Left lung (tissue), 10 donors: ENCODE measurements around the gene ARHGEF28. TPM values are rescaled to one million over a fixed set of nuclear protein-coding genes. Genes with fewer than 3 reads are reported as not detected.

ENCODE experiments used
- ATAC-seq: fragments of 200-7000 bp; cut with Tn5 transposase; one replicate; pipeline ENCODE4 v1.9.1; 2020; ENCODE audit warnings: moderate library complexity
- DNase-seq, 4 donors: peaks; one replicate each; pipeline ENCODE4 v3.0.0-alpha.2; 2013 to 2020
- H3K27ac ChIP-seq, 2 donors: fragments of 200-600 bp; sonication (generic) in 1 of 2; one replicate each; pipeline versions ENCODE4 v1.5.0 to v1.8.0; 2020 to 2021
- H3K27me3 ChIP-seq, 2 donors: fragments of 200-600 bp; sonication (generic) in 1 of 2; one replicate each; pipeline versions ENCODE4 v1.5.0 to v1.8.0; 2020 to 2021
- H3K36me3 ChIP-seq, 2 donors: fragments of 200-600 bp; sonication (generic) in 1 of 2; one replicate each; pipeline versions ENCODE4 v1.5.0 to v1.8.0; 2020 to 2021
- H3K4me1 ChIP-seq, 2 donors: fragments of 200-600 bp; one replicate each; pipeline ENCODE4 v1.8.0; 2021
- H3K4me3 ChIP-seq, 2 donors: fragments of 200-600 bp; sonication (generic) in 1 of 2; one replicate each; pipeline versions ENCODE4 v1.5.0 to v1.8.0; 2020 to 2021; ENCODE audit warnings: mild to moderate bottlenecking in 1 of 2
- H3K9me3 ChIP-seq, 2 donors: fragments of 200-600 bp; sonication (generic) in 1 of 2; one replicate each; pipeline versions ENCODE4 v1.5.0 to v1.8.0; 2020 to 2021
- CTCF ChIP-seq, 2 donors: fragments of 200-600 bp; sonication (generic) in 1 of 2; IDR thresholded peaks; one replicate each; pipeline versions ENCODE4 v1.5.0 to v1.8.0; 2021; ENCODE audit warnings: antibody characterized with exemption in 2 of 2
- intact Hi-C, 2 donors: fragments of 100-400 bp; cut with DNase I; formaldehyde crosslinking; loops; one replicate each; pipeline versions ENCODE4 v1.11.2 to v1.14.2; 2022
- polyA plus RNA-seq, 6 donors: library from polyadenylated mRNA; unstranded; fragments of 120-200 nt; gene quantifications; one replicate each; pipeline ENCODE4 v1.2.1, GENCODE V29; 2013; ENCODE audit not compliant: insufficient read length in 6 of 6
- total RNA-seq, 2 donors: library from RNA; stranded (reverse); fragmentation: NEBNext Ultra II Directional; extraction: Animal tissue kit (Norgen Biotek cat#: 25700); gene quantifications; one replicate each; pipeline ENCODE4 v1.2.1, GENCODE V29; 2021
- donor health status: DM: no; HTN: yes; CAD: no.
- donor health status: DM: no; HTN: no; CAD: no.

The ARHGEF28 gene
- total and polyA plus RNA-seq, 8 donors, result 8.4 to 16.4 (median 10.3) TPM

- no peaks in the 10 kb centered on the region for H3K9me3 ChIP-seq
- no peak overlapping the region for H3K4me3 ChIP-seq
- no peak for TF ChIP-seq CTCF (IDR thresholded peaks at IDR 0.05)
- H3K36me3 ChIP-seq, result no peaks in the 10 kb centered on the region
- H3K27me3 ChIP-seq, result no peaks in the 10 kb centered on the region
- H3K27ac ChIP-seq, result no peak overlapping the region
- ATAC-seq (no peak), DNase-seq (no peak)
- H3K4me1 ChIP-seq, result no peaks in the 10 kb centered on the region
- intact Hi-C loops, result no loop called here
Observed at GRCh38 chr5:73739650-73740049, 113.7 kb downstream of the ARHGEF28 start.

DNA sequence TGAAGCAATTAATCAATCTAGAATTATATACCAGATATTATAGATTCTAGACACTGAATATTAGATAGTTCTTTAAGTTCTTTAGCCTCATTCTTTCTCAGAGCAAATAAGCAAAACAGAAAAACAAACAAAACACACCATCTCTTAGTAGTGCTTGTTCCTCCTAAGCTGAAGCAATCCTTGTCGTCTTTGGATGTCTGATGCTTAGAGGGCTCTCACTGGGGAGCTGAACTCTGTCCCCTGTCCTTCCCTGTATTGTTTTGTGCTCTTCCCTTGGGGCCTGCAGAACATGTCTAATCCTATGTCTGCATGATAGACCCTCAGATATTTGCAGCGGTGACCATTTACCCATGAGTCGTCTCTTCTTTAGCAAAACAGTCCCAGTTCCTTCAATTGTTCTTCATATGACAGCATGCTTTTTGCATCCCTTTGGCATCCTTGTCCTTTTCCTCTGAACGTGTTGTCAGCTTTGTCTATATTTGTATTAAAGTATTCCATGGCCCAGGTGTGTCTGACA lies 114.3 kb downstream of the ARHGEF28 start:
- TF ChIP-seq CTCF (IDR thresholded peaks at IDR 0.05), result no peak
- H3K4me3 ChIP-seq, result no peak overlapping the region
- no peaks in the 10 kb centered on the region for H3K36me3 ChIP-seq
- no peaks in the 10 kb centered on the region for H3K27me3 ChIP-seq
- ATAC-seq, result no peak
- DNase-seq, result no peak
- no peak overlapping the region for H3K27ac ChIP-seq
- intact Hi-C loops, result no loop called here
- no peaks in the 10 kb centered on the region for H3K9me3 ChIP-seq
- no peaks in the 10 kb centered on the region for H3K4me1 ChIP-seq

DNA sequence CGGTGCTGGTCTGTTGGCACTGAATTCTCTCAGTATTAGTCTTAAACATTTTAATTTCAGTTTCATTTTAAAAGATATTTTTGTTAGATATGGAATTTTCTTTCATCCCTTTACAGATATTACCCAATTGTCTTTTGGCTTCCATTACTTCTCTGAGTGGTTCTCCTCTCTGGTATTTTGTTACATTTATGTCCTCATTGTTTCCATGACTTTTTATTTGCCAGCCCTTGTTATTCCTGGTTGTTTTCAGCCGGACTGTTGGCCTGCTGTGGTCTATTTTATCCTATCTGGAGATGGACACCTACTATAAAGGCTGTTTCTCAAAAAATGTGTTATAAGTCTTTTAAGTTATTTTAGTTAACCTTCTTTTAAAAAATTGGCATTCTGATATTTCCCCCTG lies 117.2 kb downstream of the ARHGEF28 start:
- H3K27me3 ChIP-seq, result peaks cover 0 to 8% of the 10 kb centered on the region in 2 donors

DNA sequence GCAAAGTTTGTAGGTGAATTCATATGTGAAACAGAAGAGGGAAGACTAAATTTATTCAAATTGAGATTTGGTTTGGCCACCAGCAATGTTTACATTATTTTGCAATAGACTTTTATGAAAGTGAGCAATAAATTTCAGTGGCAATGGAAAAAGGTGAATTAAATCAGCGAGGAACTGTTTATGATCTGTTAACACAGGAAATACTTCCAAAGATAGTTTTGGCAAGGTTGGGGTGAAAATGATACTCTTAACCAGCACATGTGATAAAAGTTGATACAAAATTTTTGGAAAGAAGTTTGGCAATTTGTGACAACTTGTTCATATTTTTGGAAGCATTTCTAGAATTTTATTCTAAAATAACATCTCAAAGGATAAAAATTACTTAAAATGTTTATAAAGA lies 119.8 kb downstream of the ARHGEF28 start:
- Histone ChIP-seq H3K4me1 (no peaks in the 10 kb centered on the region), H3K27ac (no peak overlapping the region), H3K4me3 (no peak overlapping the region), H3K36me3 (no peaks in the 10 kb centered on the region), H3K9me3 (no peaks in the 10 kb centered on the region), H3K27me3 (peaks cover 0 to 13% of the 10 kb centered on the region in 2 donors)
- ATAC-seq (no peak), DNase-seq (no peak)
- intact Hi-C loops, result no loop called here
- no peak for TF ChIP-seq CTCF (IDR thresholded peaks at IDR 0.05)

More for the DNA sequence above, 117.2 kb downstream of the ARHGEF28 start:
- Histone ChIP-seq H3K9me3 (no peaks in the 10 kb centered on the region), H3K27ac (no peak overlapping the region), H3K4me1 (no peaks in the 10 kb centered on the region), H3K36me3 (no peaks in the 10 kb centered on the region), H3K4me3 (no peak overlapping the region)
- no peak for TF ChIP-seq CTCF (IDR thresholded peaks at IDR 0.05)
- no peak for DNase-seq
- no peak for ATAC-seq
- intact Hi-C loops, result no loop called here

DNA sequence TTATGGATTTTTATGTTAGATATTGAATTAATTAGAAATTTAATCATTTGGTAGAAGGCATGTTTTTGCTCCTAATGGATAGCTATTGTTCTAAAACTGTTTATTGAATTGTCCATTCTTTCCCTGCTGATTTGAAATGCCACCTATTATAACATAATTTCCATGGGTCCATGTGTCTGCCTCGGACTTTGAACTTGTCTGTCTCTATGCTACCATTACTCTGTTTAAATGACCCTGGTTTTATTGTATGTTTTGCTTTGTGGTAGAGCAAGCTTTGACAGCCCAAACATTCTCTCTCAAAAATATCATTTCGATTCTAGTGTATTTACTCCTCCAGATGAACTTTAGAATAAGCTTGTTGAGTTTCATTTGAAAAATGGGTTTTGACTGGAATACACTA lies 120.6 kb downstream of the ARHGEF28 start:
- H3K27ac ChIP-seq, result no peak overlapping the region
- intact Hi-C loops, result no loop called here
- no peak overlapping the region for H3K4me3 ChIP-seq
- TF ChIP-seq CTCF (IDR thresholded peaks at IDR 0.05), result no peak
- no peaks in the 10 kb centered on the region for H3K9me3 ChIP-seq
- no peaks in the 10 kb centered on the region for H3K4me1 ChIP-seq
- no peaks in the 10 kb centered on the region for H3K36me3 ChIP-seq
- H3K27me3 ChIP-seq, result peaks cover 0 to 16% of the 10 kb centered on the region in 2 donors
- ATAC-seq (no peak), DNase-seq (no peak)
